Measurements from ENCODE around the gene IQCN.

IQCN gene

DNA sequence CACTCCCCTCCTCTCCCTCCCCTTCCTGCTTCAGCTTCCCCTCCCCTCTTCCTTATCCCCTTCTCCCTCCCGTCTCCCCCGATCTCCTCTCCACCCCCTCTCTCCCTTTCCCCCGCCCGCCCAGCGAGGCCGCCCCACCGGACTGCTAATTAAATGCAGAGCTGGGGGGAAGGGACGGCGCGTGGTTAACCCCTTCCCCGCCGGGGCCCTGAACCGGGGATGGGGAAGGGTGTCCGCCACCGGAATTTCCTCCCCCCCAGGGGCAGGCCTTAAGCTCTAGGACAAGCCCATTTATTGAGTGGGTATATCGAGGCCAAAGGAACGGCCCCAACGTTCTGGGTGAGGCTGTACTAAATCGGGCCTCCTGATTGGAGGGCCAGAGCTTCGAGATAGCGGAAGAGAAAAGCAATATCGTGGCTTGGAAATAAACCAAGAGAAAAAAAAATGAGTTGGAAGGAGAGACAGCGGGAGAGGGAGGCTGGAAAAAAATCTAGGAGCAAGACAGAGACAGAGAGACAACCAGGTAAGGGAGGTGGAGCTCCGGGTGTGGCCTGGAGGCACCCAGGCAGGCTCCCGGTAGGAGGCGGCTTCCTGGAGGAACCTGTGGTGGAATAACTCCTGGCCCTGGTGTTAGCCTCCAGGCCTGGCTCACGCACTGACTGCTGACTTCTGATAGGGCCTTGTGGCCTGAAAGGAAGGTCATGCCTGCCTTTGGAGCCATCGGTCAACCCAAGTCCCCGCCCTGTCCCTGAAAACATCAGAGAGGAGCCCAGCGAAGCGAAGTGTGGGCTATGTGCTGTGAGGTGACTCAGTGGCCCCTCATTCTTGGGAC, 18.8 kb upstream of the IQCN start (continued):
- TF ChIP-seq ZNF623 (tag by site-specific recombination; IDR thresholded peaks at IDR 0.05) (no peak), ZFP3 (tag by site-specific recombination; IDR thresholded peaks at IDR 0.05; ENCODE audit: low read depth) (no peak), ZBTB21 (tag by site-specific recombination; IDR thresholded peaks at IDR 0.05) (no peak), ZXDB (tag by site-specific recombination; IDR thresholded peaks at IDR 0.05) (0 out of 2 replicates have a peak, but pooled peaks have one; percentile 36), ZFHX2 (tag by site-specific recombination; conservative IDR thresholded peaks at IDR 0.05) (no peak), ELK4 (IDR thresholded peaks at IDR 0.05; ENCODE audit: borderline replicate concordance, low read depth, low read length) (no peak), AEBP2 (tag by site-specific recombination; IDR thresholded peaks at IDR 0.05; ENCODE audit: borderline replicate concordance) (no peak), ZNF433 (tag by site-specific recombination; IDR thresholded peaks at IDR 0.05; ENCODE audit: low read depth) (no peak), ZFP41 (tag by site-specific recombination; IDR thresholded peaks at IDR 0.05; ENCODE audit: borderline replicate concordance) (no peak), ZNF549 (tag by site-specific recombination; IDR thresholded peaks at IDR 0.05) (no peak), ZBTB7A (tag by site-specific recombination; IDR thresholded peaks at IDR 0.05; ENCODE audit: low read depth) (no peak), ZNF707 (tag by site-specific recombination; IDR thresholded peaks at IDR 0.05) (no peak), ZNF175 (tag by site-specific recombination; IDR thresholded peaks at IDR 0.05) (no peak), ZNF610 (tag by site-specific recombination; IDR thresholded peaks at IDR 0.05; ENCODE audit: borderline replicate concordance) (no peak), ZNF2 (tag by site-specific recombination; IDR thresholded peaks at IDR 0.05) (no peak), OVOL3 (tag by site-specific recombination; IDR thresholded peaks at IDR 0.05) (no peak), ZNF837 (tag by site-specific recombination; IDR thresholded peaks at IDR 0.05) (no peak), ZNF148 (tag by site-specific recombination; IDR thresholded peaks at IDR 0.05; ENCODE audit: borderline replicate concordance) (no peak), ZNF660 (tag by site-specific recombination; IDR thresholded peaks at IDR 0.05) (no peak), ZNF37A (tag by site-specific recombination; IDR thresholded peaks at IDR 0.05) (no peak), ZNF362 (tag by site-specific recombination; IDR thresholded peaks at IDR 0.05) (no peak), ZNF548 (tag by site-specific recombination; IDR thresholded peaks at IDR 0.05) (no peak), GLIS1 (tag by site-specific recombination; IDR thresholded peaks at IDR 0.05) (peak; percentile 71), SP7 (tag by site-specific recombination; IDR thresholded peaks at IDR 0.05) (peak; percentile 50; the same call in 1 of the 2 replicates), ZNF514 (tag by site-specific recombination; IDR thresholded peaks at IDR 0.05) (no peak), ZNF701 (tag by site-specific recombination; IDR thresholded peaks at IDR 0.05) (no peak), ZNF416 (tag by site-specific recombination; IDR thresholded peaks at IDR 0.05) (no peak), KLF9 (tag by site-specific recombination; IDR thresholded peaks at IDR 0.05; ENCODE audit: low read depth) (no peak), ZBTB20 (tag by site-specific recombination; IDR thresholded peaks at IDR 0.05) (no peak), ZSCAN30 (tag by site-specific recombination; IDR thresholded peaks at IDR 0.05) (no peak)
- TF ChIP-seq, protein P1, sequence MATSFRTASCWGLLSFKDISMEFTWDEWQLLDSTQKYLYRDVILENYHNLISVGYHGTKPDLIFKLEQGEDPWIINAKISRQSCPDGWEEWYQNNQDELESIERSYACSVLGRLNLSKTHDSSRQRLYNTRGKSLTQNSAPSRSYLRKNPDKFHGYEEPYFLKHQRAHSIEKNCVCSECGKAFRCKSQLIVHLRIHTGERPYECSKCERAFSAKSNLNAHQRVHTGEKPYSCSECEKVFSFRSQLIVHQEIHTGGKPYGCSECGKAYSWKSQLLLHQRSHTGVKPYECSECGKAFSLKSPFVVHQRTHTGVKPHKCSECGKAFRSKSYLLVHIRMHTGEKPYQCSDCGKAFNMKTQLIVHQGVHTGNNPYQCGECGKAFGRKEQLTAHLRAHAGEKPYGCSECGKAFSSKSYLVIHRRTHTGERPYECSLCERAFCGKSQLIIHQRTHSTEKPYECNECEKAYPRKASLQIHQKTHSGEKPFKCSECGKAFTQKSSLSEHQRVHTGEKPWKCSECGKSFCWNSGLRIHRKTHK (tag by site-specific recombination; IDR thresholded peaks at IDR 0.05), result no peak
- TF ChIP-seq, protein P2, sequence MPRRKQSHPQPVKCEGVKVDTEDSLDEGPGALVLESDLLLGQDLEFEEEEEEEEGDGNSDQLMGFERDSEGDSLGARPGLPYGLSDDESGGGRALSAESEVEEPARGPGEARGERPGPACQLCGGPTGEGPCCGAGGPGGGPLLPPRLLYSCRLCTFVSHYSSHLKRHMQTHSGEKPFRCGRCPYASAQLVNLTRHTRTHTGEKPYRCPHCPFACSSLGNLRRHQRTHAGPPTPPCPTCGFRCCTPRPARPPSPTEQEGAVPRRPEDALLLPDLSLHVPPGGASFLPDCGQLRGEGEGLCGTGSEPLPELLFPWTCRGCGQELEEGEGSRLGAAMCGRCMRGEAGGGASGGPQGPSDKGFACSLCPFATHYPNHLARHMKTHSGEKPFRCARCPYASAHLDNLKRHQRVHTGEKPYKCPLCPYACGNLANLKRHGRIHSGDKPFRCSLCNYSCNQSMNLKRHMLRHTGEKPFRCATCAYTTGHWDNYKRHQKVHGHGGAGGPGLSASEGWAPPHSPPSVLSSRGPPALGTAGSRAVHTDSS (tag by site-specific recombination; IDR thresholded peaks at IDR 0.05), result no peak
